Inflammatory macrophage treated with lipopolysaccharide for 4 hours (primary cell): ENCODE data around the gene ZKSCAN7.
"Not testable (repeated sequence)": the region's sequence is repeated elsewhere in the genome, so short reads cannot be mapped to it uniquely, and the experiment has no call there.

Experiments
- DNase-seq: peaks from one replicate; pipeline ENCODE4 v3.0.0-alpha.2; 2020

The ZKSCAN7 gene

DNA sequence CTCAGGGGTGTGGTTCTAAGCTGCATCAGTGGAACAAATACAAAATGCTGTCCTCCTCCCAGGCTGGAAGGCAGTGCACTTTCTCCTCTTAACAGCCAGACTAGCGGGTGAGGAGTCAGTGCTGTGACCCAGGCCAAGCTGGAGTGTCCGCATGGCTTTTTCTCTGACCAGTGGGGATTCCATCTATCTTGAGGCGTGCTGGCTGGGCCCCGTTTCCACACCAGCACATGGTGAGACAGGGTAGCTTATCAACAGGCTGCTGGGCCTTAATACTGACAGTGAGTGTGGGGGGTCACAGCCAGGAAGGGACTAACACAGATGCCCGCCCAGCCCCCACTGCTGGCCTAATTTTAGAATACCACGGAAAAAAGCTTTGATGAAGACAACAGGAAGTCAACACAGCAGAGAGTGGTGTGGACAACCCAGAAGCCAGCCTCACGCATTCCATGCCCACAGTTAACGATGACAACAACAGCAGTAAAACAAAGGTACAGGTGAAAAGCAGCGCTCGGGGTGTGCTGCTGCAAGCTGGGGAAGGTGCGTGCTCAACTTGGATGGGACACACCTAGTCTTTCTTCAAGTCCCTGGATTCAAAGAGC, 22.5 kb downstream of the ZKSCAN7 start:
- DNase-seq: not testable (repeated sequence)

GRCh38 chr3:44578316-44578715, 23.3 kb downstream of the ZKSCAN7 start:
- DNase-seq: not testable (repeated sequence)

DNA sequence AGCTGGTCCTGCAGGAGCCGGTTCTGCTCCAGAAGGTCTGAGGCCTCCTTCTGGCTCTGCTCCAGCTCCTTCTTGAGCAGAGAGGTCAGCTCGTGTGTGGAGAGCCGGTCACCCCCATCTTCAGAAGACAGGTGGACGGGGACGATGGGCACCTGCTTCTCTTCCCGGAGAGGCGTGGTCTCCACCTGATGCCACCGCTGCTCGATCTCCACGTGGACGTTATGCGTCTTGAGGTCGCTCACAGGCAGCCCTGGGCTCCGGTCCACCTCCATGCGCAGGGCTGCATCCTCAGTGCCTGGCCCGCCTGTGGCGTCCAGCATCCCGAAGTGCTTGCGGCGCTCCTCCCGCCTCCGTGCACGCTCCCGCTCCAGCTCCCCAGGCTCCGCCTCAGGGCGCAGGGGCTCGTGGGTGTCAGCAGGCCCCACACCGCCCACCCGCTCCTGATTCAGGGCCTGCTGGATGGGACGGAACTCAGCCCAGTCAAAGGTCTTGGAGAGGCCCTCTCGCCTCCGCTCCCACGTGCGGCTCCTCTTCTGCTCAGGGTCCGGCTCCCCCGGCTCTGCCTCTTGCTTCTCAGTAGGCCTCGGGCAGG, 24.0 kb downstream of the ZKSCAN7 start:
- not testable (repeated sequence) for DNase-seq

DNA sequence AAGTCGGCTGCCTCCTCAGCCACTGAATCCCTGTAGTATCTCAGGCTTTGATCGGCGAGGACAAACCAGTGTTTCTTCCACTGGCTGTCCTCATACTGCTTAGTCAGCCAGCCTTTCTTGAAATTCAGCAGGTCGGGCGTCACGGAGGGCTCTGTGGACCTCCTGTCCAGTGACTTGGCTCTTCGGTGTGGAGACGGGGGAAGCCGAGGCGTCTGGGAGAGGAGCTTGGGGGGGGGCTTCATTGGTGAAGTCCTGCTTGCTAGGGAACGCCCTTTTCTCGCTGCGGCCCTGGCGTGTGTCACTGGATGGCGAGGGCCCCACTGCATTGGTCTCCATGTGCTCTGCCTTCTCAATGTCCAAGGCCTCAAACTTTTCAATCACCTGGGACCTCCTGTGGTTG, 24.8 kb downstream of the ZKSCAN7 start:
- not testable (repeated sequence) for DNase-seq

GRCh38 chr3:44580971-44581370, 26.0 kb downstream of the ZKSCAN7 start:
- not testable (repeated sequence) for DNase-seq

GRCh38 chr3:44584646-44585501, 29.9 kb downstream of the ZKSCAN7 start, which contains the start of gene ZNF660:
Gene ZNF660 (plus strand): TSS chr3:44584964. CDS start chr3:44594194, 9,230 bp downstream.
- DNase-seq: no peak

DNA sequence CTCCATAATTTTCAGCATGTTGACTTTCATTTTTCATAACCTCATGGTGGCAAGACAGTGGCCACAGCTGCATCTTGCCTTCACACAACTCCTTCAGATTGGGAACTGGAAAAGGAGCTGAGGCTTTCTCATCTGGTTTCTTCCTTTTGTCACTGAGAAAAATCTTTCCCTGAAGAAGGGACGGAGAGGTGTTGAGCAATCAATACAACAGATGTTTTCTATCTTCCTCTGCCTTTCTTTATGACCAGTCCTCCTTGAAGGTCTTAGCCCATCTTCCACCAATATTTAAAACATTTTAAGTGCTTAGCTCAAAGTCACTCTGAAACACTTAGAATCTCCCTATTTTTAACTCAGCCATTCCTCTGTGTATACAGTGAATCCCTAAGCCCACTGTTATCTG, 41.6 kb downstream of the ZKSCAN7 start:
- no peak for DNase-seq

DNA sequence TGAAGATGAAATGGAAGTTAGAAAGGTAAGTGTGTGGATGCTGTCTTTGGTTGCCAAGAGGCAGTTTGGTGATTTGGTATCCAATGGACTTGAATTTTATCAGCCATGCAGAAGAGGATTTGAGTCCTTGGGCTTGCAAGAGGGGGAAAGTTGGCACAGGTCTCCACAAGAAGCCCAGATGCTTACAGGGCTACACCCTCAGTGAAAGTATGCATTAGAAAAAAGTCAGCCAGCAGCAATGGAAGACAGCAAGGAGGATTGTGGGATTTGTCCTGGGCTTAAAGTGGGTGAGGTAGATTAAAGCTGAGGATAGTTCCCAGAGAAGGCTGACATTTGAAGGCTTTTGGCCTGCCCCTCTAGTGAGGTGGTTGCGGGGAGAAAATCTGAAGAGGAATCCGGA, 46.8 kb downstream of the ZKSCAN7 start:
- DNase-seq: no peak

DNA sequence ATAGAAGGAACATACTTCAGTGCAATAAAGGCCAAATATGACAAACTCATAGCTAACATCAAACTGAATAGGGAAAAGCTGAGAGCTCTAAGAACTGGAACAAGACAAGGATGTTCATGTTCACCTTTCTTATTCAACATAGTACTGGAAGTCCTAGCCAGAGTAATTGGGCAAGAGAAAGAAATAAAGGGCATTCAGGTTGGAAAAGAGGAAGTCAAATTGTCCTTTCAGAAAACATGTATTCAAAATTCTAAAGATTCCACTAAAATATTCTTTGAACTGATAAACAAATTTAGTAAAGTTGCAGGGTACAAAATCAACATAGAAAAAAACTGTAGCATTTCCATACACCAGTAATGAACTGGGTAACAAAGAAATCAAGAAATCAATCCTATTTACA, 57.7 kb downstream of the ZKSCAN7 start:
- no peak for DNase-seq
